Endodermal cell (in vitro differentiated cells): ENCODE data around the gene C3orf20. TPM values are rescaled to one million over a fixed set of nuclear protein-coding genes. Genes with fewer than 3 reads are reported as not detected.

Experiments used
- DNase-seq: peaks from one replicate; pipeline ENCODE4 v3.0.0-alpha.2; 2017
- H3K27ac ChIP-seq: 2 replicates; pipeline ENCODE4 v1.5.1; 2013; ENCODE audit warnings: mild to moderate bottlenecking, low read depth, low read length, moderate library complexity
- H3K27me3 ChIP-seq: 2 replicates; pipeline ENCODE4 v1.6.1; 2013; ENCODE audit warnings: mild to moderate bottlenecking, low read length, moderate library complexity; ENCODE audit not compliant: insufficient read depth, control insufficient read depth, poor library complexity, severe bottlenecking
- H3K36me3 ChIP-seq: 2 replicates; pipeline ENCODE4 v1.7.0; 2013; ENCODE audit warnings: mild to moderate bottlenecking, low read length, moderate library complexity; ENCODE audit not compliant: control insufficient read depth, insufficient read depth
- H3K4me1 ChIP-seq: one replicate; pipeline ENCODE4 v1.7.0; 2013; ENCODE audit warnings: low read length; ENCODE audit not compliant: control insufficient read depth, insufficient read depth
- H3K4me3 ChIP-seq: 2 replicates; pipeline ENCODE4 v1.5.1; 2013; ENCODE audit warnings: mild to moderate bottlenecking, low read length, moderate library complexity
- H3K9ac ChIP-seq: 2 replicates; pipeline ENCODE4 v1.6.1; 2013; ENCODE audit warnings: mild to moderate bottlenecking, low read length, moderate library complexity; ENCODE audit not compliant: poor library complexity, severe bottlenecking; ENCODE audit errors: extremely low read depth
- H3K9me3 ChIP-seq: 2 replicates; pipeline ENCODE4 v1.6.1; 2013; ENCODE audit warnings: mild to moderate bottlenecking, low read length, moderate library complexity; ENCODE audit not compliant: control insufficient read depth
- H3K27ac Mint-ChIP-seq: 2 replicates; pipeline ENCODE4 v1.8.0; 2020; ENCODE audit warnings: mixed read lengths
- H3K27me3 Mint-ChIP-seq: 2 replicates; pipeline ENCODE4 v1.8.0; 2021; ENCODE audit warnings: mild to moderate bottlenecking, mixed read lengths; ENCODE audit not compliant: insufficient read depth
- H3K36me3 Mint-ChIP-seq: 2 replicates; pipeline ENCODE4 v1.8.0; 2020; ENCODE audit warnings: low read depth, mixed read lengths
- H3K4me1 Mint-ChIP-seq: 2 replicates; pipeline ENCODE4 v1.8.0; 2020; ENCODE audit warnings: mixed read lengths
- H3K4me3 Mint-ChIP-seq: 2 replicates; pipeline ENCODE4 v1.8.0; 2020; ENCODE audit warnings: mild to moderate bottlenecking, moderate library complexity, mixed read lengths
- H3K9me3 Mint-ChIP-seq: 2 replicates; pipeline ENCODE4 v1.8.0; 2020; ENCODE audit warnings: mild to moderate bottlenecking, mixed read lengths
- WGBS, 2 experiments: methylation state at CpG; one replicate each; pipeline versions ENCODE4 v1.1.5 to v1.1.7; 2013; ENCODE audit warnings: missing lambda C conversion rate in 2 of 2, mixed read lengths in 1 of 2; ENCODE audit not compliant: insufficient coverage in 1 of 2, insufficient read length in 1 of 2; 5-methylcytosine and 5-hydroxymethylcytosine counted together
- total RNA-seq, 2 donors: library from RNA; stranded (reverse); fragmentation: NEBNext Ultra II Directional in 1 of 2; extraction: Animal tissue kit (Norgen Biotek cat#: 25700) in 1 of 2; gene quantifications; 2 replicates in 1 of 2; 3 replicates in 1 of 2; pipeline ENCODE4 v1.2.1, GENCODE V29; 2021
- TF ChIP-seq, protein P1 (sequence below): fragments of 200-600 bp; sonication (generic); conservative IDR thresholded peaks from 2 replicates; pipeline ENCODE4 v1.5.0; 2021; ENCODE audit warnings: antibody characterized with exemption, mild to moderate bottlenecking

The C3orf20 gene
- total RNA-seq, 2 donors from 2014 or later = not detected

DNA sequence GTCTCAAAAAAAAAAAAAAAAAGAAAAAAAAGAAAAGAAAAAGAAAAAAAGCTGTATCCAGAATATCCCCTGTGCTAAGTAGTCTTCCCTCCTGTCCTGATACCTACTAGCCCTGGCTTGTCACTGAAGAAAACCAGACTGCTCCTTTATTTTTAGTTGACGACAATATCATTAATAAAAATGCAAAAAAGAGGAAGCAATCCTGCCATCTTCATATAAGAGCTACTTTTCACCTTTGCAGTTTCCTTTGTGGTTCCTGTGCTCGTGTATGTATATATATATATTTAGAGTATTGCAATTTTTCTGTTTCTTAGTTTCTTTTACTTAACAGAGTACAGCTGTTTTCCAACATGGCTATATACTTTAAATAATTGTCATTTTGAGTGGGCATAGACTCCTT lies 13.6 kb downstream of the C3orf20 start:
- Mint-ChIP-seq H3K4me1 (no peaks in the 10 kb centered on the region), H3K9me3 (no peaks in the 10 kb centered on the region), H3K27ac (no peak overlapping the region), H3K36me3 (no peaks in the 10 kb centered on the region), H3K27me3 (peaks cover 27% of the 10 kb centered on the region), H3K4me3 (no peak overlapping the region)
- no peak overlapping the region for H3K27ac ChIP-seq
- H3K36me3 ChIP-seq = no peaks in the 10 kb centered on the region
- no peak for DNase-seq
- no peak overlapping the region for H3K4me3 ChIP-seq
- peaks cover 24% of the 10 kb centered on the region for H3K27me3 ChIP-seq
- 88% methylated on average over 1 of the region's 2 CpGs; no CpG with 5 or more reads in 1 of the 2 experiments for WGBS, 2 experiments
- TF ChIP-seq, protein P1, sequence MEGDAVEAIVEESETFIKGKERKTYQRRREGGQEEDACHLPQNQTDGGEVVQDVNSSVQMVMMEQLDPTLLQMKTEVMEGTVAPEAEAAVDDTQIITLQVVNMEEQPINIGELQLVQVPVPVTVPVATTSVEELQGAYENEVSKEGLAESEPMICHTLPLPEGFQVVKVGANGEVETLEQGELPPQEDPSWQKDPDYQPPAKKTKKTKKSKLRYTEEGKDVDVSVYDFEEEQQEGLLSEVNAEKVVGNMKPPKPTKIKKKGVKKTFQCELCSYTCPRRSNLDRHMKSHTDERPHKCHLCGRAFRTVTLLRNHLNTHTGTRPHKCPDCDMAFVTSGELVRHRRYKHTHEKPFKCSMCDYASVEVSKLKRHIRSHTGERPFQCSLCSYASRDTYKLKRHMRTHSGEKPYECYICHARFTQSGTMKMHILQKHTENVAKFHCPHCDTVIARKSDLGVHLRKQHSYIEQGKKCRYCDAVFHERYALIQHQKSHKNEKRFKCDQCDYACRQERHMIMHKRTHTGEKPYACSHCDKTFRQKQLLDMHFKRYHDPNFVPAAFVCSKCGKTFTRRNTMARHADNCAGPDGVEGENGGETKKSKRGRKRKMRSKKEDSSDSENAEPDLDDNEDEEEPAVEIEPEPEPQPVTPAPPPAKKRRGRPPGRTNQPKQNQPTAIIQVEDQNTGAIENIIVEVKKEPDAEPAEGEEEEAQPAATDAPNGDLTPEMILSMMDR = no peak
- H3K4me1 ChIP-seq = no peaks in the 10 kb centered on the region
- no peak overlapping the region for H3K9ac ChIP-seq
- no peaks in the 10 kb centered on the region for H3K9me3 ChIP-seq

DNA sequence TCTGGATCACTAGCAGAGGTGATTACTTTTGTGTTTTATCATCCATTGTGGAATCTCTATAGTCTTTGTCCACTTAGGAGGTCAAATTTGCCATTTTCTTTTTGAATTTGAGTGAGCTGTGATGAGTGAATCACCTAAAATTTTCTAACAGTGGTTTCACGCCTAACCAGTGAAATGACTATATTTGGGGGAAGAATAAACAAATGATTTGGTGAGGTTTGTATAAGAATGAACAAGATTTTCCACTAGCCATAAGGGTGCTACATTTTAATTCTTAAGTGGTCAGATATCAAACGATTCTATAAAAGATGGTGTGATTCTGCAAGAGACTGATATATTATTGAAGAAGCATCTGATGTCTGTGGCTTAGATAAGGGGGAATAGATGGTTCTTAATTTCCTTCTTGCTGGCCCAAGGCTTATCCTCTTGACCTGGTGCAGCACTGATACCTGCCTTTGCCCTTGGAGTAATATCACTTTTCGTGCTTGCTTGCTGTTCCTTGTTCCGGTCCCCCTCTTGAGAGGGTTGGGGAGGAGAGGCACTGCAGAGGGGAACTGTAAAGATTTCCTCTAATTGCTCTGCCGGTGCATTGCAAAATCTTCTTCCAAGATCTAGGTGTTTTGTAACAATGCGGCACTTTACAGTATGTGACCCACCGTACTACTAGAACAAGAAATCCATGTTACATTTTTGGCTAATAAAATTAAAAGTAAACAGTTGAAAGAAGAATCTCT lies 14.5 kb downstream of the C3orf20 start:
- no peak overlapping the region for H3K4me3 Mint-ChIP-seq
- H3K9ac ChIP-seq = no peak overlapping the region
- H3K4me3 ChIP-seq = no peak overlapping the region
- WGBS, 2 experiments = 82 to 85% methylated on average over 7 of the region's 7 CpGs
- H3K36me3 ChIP-seq = no peaks in the 10 kb centered on the region
- no peaks in the 10 kb centered on the region for H3K36me3 Mint-ChIP-seq
- peaks cover 36% of the 10 kb centered on the region for H3K27me3 Mint-ChIP-seq
- H3K9me3 Mint-ChIP-seq = no peaks in the 10 kb centered on the region
- no peaks in the 10 kb centered on the region for H3K4me1 ChIP-seq
- H3K4me1 Mint-ChIP-seq = no peaks in the 10 kb centered on the region
- TF ChIP-seq, protein P1 = no peak
- no peak for DNase-seq
- H3K27ac Mint-ChIP-seq = no peak overlapping the region
- peaks cover 24% of the 10 kb centered on the region for H3K27me3 ChIP-seq
- H3K27ac ChIP-seq = no peak overlapping the region
- H3K9me3 ChIP-seq = no peaks in the 10 kb centered on the region

- Mint-ChIP-seq H3K27me3 (peaks cover 35% of the 10 kb centered on the region), H3K27ac (no peak overlapping the region), H3K4me1 (no peaks in the 10 kb centered on the region), H3K9me3 (no peaks in the 10 kb centered on the region), H3K4me3 (no peak overlapping the region), H3K36me3 (no peaks in the 10 kb centered on the region)
- TF ChIP-seq, protein P1 = no peak
- no peak overlapping the region for H3K4me3 ChIP-seq
- H3K36me3 ChIP-seq = no peaks in the 10 kb centered on the region
- no peaks in the 10 kb centered on the region for H3K9me3 ChIP-seq
- no peak overlapping the region for H3K9ac ChIP-seq
- H3K4me1 ChIP-seq = no peaks in the 10 kb centered on the region
- WGBS, 2 experiments = 85 to 89% methylated on average over 3 to 4 of the region's 4 CpGs
- H3K27me3 ChIP-seq = peaks cover 24% of the 10 kb centered on the region
- H3K27ac ChIP-seq = no peak overlapping the region
- no peak for DNase-seq
Observed at GRCh38 chr3:14691239-14691638, 16.3 kb downstream of the C3orf20 start.
